Spleen (tissue), 7 donors: ENCODE data around the gene SNCG.

ENCODE experiments used
- CTCF ChIP-seq, 11 experiments: fragments of 200-600 bp in 7 of 11; fragments of 450-650 bp in 4 of 11; sonication (generic) in 4 of 11; IDR thresholded peaks in 8 of 11; conservative IDR thresholded peaks in 3 of 11; 1 replicate in 7 of 11; 2 replicates in 4 of 11; pipeline versions ENCODE4 v1.4.0 to v1.8.0; 2016 to 2021; ENCODE audit warnings: antibody characterized with exemption in 11 of 11, inconsistent platforms in 4 of 11, mild to moderate bottlenecking in 1 of 11
- POLR2A ChIP-seq, 3 donors: fragments of 450-650 bp; IDR thresholded peaks; one replicate each; pipeline ENCODE4 v1.5.1; 2017; ENCODE audit warnings: antibody characterized with exemption in 3 of 3, mild to moderate bottlenecking in 1 of 3
- POLR2AphosphoS5 ChIP-seq, 3 donors: sonication (generic); formaldehyde crosslinking; IDR thresholded peaks; one replicate each; pipeline ENCODE4 v1.5.1; 2017; ENCODE audit warnings: antibody characterized with exemption in 3 of 3
- donor health status: DM: no; HTN: no; CAD: no; lungs with moderate emphysema.
- donor health status: DM: no; HTN: no; CAD: no.
- donor health status: DM: no; HTN: no; CAD: no.

GRCh38 chr10:86954681-86955500, 3.5 kb upstream of the SNCG start:
- TF ChIP-seq CTCF (IDR thresholded peaks at IDR 0.05 in 8 of 11, conservative IDR thresholded peaks at IDR 0.05 in 3 of 11): no peak
- no peak for TF ChIP-seq POLR2A (IDR thresholded peaks at IDR 0.05)
- TF ChIP-seq POLR2AphosphoS5 (IDR thresholded peaks at IDR 0.05): no peak
